Gastroesophageal sphincter (tissue), 3 donors: ENCODE results near the gene PDZD7.

Experiments
- POLR2A ChIP-seq, 2 donors: fragments of 450-650 bp; IDR thresholded peaks; one replicate each; pipeline ENCODE4 v1.6.1; 2017; ENCODE audit warnings: antibody characterized with exemption in 2 of 2, mild to moderate bottlenecking in 2 of 2, moderate library complexity in 1 of 2
- TF ChIP-seq, protein P1 (sequence below), 4 experiments: fragments of 200-600 bp in 2 of 4; fragments of 450-650 bp in 2 of 4; sonication (generic) in 1 of 4; IDR thresholded peaks; one replicate each; pipeline ENCODE4 v1.5.1; 2017 to 2019; ENCODE audit warnings: antibody characterized with exemption in 4 of 4, mild to moderate bottlenecking in 2 of 4, moderate library complexity in 2 of 4

GRCh38 chr10:100963826-100964225, 67.1 kb downstream of the PDZD7 start:
- TF ChIP-seq, protein P1, sequence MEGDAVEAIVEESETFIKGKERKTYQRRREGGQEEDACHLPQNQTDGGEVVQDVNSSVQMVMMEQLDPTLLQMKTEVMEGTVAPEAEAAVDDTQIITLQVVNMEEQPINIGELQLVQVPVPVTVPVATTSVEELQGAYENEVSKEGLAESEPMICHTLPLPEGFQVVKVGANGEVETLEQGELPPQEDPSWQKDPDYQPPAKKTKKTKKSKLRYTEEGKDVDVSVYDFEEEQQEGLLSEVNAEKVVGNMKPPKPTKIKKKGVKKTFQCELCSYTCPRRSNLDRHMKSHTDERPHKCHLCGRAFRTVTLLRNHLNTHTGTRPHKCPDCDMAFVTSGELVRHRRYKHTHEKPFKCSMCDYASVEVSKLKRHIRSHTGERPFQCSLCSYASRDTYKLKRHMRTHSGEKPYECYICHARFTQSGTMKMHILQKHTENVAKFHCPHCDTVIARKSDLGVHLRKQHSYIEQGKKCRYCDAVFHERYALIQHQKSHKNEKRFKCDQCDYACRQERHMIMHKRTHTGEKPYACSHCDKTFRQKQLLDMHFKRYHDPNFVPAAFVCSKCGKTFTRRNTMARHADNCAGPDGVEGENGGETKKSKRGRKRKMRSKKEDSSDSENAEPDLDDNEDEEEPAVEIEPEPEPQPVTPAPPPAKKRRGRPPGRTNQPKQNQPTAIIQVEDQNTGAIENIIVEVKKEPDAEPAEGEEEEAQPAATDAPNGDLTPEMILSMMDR (IDR thresholded peaks at IDR 0.05): no peak
- no peak for TF ChIP-seq POLR2A (IDR thresholded peaks at IDR 0.05)
